Retina (tissue), 1 donor: ENCODE data around the gene PDAP1.
"Not testable (repeated sequence)": the region's sequence is repeated elsewhere in the genome, so short reads cannot be mapped to it uniquely, and the experiment has no call there.

Experiments used
- DNase-seq: peaks from one replicate; pipeline ENCODE4 v3.0.0-alpha.2; 2016

PDAP1 gene

GRCh38 chr7:99374111-99375064, 34.0 kb downstream of the PDAP1 start, which contains the start of gene ARPC1B:
TSS of gene ARPC1B (plus strand) at chr7:99374730. CDS start at chr7:99385715, 10,985 bp downstream.
- DNase-seq = peak; percentile 64

- DNase-seq = no peak
Measured at GRCh38 chr7:99373091-99374066, 35.0 kb downstream of the PDAP1 start.

DNA sequence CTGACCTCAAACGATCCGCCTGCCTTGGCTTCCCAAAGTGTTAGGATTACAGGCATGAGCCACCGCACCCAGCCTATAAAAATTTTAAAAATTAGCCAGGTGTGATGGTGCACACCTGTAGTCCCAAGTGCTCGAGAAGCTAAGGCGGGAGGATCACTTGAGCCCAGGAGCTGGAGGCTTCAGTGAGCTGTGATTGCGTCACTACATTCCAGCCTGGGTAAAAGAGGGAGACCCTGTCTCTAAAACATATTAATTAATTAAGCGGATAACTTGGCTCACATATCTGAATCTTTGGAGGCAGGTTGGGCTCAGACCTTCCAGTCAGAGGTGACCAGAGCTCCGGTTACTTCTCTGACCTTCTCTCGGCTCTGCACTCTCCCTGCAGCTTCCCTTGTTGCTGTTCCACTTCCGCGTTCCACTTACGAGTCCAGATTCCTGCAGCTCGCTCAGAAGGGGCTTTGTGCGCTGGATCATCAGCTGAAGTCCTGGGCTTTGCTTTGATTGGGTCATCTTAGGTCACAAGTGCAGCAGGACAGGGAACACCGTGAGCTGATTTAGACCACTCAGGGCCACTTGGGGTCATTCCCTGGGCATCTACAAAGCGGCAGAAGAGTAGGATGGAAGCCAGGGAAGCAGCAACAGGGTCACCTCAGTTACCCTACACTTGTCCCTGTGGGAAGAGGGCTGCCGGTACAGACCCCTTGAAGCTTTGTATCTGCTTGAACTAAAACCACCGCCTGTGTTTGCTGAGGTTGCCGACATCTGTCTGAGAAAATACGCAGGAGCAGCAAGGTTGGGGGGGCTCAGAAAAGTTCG, 35.9 kb downstream of the PDAP1 start:
- DNase-seq = peak; percentile 49

GRCh38 chr7:99371376-99371920, 36.9 kb downstream of the PDAP1 start:
- no peak for DNase-seq

- no peak for DNase-seq
Measured at GRCh38 chr7:99369767-99370391, 38.5 kb downstream of the PDAP1 start.

DNA sequence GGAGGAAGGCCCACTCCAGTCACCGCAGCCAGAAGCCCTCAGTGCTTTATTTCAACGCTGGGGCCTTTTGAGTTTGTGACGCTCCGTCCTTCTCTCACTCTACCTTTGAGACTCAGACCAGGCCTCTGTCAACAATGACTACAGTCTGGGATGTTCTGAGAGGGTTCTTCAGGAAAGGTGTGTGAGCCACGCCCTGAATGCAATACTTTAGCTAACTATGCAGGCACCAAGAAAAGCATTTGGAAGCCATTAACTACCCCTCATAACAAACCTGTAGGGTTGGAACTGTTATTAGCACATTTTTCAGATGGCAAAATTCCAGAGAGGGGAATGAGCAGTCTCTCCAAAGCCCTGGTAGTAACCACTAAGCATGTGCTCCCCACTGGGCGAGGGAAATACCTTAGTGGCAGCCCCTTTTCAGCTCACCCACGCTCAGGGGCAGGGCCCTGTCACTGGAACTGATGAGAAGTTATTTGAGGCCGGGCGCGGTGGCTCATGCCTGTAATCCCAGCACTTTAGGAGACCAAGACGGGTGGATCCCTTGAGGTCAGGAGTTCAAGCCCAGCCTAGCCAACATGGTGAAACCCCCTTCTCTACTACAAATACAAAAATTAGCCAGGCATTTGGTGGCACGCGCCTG, 39.5 kb downstream of the PDAP1 start:
- no peak for DNase-seq

- DNase-seq = no peak
Measured at GRCh38 chr7:99366646-99367045, 41.8 kb downstream of the PDAP1 start.

GRCh38 chr7:99365318-99366141, 42.9 kb downstream of the PDAP1 start:
- no peak for DNase-seq

DNA sequence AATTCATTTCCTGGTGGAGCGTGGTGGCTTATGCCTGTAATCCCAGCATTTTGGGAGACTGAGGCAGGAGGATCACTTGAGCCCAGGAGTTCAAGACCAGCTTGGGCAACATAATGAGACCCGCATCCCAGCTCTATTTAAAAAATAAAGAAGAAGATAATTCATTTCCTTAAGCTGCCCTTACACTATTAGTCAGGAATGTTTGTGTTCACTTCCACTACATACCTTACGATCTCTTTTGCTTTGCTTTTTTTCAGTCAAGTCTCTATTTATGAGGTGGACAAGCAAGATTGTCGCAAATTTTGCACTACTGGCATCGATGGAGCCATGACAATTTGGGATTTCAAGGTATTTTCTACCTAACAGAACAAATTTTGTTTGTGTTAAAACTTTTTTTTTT, 45.1 kb downstream of the PDAP1 start:
- DNase-seq = no peak

GRCh38 chr7:99362801-99363200, 45.6 kb downstream of the PDAP1 start:
- DNase-seq = no peak

DNA sequence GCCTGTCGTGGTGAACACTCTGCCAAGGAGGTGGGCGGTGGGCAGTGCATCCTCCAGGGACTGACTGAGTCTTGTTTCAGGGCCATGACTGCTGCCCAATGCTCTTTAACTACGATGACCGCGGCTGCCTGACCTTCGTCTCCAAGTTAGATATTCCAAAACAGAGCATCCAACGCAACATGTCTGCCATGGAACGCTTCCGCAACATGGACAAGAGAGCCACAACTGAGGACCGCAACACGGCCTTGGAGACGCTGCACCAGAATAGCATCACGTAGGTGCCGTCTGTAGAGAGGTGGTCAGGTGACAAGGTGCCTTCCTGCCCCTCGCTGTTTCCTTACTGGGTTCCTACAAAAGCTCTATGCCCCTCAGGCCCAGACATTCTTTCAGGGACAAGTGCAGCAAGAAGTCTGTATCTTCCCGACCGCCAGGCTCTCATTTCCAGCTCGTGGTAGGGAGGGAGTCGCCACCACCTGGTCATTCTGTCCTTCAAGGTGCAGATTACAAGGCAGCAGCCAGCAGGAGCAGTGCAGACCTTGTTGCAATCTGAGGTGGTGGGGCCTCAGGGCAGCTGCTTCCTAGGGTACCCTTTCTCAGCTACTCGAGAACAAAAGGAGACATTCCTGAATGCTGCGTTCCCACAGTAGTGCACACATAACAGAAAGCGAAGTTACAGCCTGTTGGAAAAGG, 48.8 kb downstream of the PDAP1 start:
- DNase-seq = no peak

DNA sequence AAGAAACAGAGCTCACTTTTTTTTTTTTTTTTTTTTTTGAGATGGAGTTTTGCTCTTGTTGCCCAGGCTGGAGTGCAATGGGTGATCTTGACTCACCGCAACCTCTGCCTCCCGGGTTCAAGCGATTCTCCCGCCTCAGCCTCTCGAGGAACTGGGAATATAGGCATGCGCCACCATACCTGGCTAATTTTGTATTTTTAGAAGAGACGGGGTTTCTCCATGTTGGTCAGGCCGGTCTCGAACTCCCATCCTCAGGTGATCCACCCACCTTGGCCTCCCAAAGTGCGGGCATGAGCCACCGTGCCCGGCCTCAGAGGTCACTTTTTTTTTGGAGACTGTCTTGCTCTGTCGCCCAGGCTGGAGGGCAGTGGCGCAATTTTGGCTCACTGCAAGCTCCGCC, 49.9 kb downstream of the PDAP1 start:
- not testable (repeated sequence) for DNase-seq

DNA sequence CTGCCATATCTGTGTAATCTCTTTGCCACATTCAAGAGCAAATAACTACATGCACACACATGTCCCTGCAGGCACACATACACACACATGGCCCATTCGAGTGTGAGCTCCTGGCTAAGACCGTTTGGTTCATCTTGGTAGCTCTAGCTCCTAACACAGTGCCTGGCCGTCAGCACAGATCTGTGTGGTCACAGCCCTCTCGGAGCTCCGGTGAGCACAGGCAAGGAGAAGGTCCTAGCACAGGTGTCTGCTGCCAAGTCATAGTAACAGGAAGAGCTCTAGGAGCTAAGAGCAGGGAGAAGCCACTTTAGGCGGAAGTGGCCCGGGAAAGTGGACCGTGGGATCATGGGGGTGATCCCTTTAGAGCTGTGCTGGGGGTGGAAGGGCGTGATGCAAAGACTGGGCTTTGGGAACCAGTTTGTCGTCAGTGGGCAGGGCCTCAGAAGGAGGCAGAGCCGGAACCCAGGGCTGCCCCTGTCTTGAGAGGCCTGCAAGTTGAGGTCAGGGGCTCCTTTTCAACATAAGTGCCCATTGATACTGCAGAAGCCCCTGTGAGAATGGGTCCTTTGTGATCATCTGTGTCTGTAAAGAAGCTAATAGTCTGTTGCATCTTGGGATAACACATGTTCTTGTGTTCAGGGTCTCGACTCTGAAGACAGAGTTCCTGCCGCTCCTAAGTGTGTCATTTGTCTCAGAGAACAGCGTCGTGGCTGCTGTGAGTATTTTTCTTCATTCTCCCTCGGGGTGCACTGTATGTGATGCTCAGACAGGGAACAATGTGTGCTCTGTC, 50.5 kb downstream of the PDAP1 start:
- DNase-seq = no peak

DNA sequence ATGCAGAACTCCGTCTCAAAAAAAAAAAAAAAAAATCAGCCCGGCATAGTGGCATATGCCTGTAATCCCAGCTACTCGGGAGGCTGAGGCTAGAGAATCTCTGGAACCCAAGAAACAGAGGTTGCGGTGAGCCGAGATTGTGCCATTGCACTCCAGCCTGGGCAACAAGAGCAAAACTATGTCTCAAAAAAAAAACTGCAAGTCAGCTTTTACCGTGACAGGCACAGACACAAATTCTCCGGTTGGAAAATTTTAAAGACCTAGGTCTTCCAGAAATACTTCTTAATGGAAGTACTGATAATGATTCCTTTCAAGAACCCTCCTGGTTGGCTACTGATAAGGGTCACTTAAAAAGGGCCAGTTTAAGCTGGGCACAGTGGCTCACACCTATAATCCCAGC, 53.3 kb downstream of the PDAP1 start:
- DNase-seq = no peak

- DNase-seq = no peak
Measured at GRCh38 chr7:99352247-99352646, 56.1 kb downstream of the PDAP1 start.

DNA sequence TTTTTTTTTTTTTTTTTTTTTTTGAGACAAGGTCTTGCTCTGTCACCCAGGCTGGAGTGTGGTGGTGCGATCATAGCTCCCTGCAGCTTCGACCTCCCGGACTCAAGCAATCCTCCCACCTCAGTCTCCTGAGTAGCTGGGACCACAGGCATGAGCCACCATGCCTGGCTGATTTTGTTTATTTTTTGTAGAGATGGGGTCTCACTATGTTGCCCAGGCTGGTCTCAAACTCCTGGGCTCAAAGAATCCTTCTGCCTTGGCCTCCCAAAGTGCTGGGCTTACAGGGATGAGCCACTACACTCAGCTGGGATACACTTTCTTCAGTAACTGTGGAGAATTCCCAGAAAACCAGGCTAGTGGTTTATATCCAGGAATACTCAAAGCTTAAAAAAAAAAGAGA, 57.8 kb downstream of the PDAP1 start:
- DNase-seq = not testable (repeated sequence)
